Muscle of back (tissue), 11 donors: ENCODE results near the gene DGCR6L. TPM values are rescaled to one million over a fixed set of nuclear protein-coding genes. Genes with fewer than 3 reads are reported as not detected.
"Not testable (repeated sequence)": the region's sequence is repeated elsewhere in the genome, so short reads cannot be mapped to it uniquely, and the experiment has no call there.

ENCODE experiments used
- DNase-seq, 3 donors: peaks; one replicate each; pipeline versions ENCODE4 v3.0.0 to v3.0.0-alpha.2; 2013
- polyA plus RNA-seq, 10 donors: library from polyadenylated mRNA; unstranded; fragments of 120-200 nt; gene quantifications; one replicate each; pipeline ENCODE4 v1.2.1, GENCODE V29; 2013; ENCODE audit not compliant: insufficient read length in 10 of 10

The DGCR6L gene
- polyA plus RNA-seq, 10 donors: 37.7 to 101 (median 55.8) TPM

DNA sequence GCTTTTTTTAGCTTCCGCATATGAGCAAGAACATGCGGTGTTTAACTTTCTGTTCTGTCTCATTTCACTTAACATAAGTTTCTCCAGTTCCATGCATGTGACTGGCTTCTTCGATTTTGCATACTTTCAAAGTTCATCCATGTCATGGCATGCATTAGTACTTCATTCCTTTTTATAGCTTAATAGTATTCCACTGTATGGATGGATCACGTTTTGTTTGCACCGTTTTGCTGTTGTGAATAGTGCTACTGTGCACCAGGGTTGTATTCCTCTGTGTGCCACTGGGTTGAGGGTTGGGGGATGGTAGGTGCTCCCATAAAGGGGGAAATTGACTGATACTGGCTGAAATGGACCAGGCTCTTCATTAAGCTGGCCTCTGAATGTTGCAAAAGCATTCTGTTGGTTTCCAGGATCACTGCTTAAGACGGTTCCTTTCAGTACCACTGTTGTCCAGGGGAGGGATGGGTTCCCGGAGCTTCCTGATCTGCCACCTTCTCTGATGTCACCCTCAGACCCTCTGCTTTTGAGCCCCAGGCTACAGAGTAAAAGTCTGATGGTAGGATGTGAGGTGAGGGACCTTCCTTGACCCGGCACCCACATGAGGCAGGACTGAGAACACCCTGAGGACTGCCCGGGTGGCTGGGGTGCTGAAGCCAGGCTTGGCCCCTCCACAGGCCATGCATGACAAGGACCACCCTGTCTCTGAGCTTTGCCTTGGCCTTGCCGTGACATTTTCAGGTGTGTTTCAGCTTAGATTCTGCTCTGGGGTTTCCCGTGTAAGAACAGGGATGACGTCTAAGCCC lies 24.4 kb downstream of the DGCR6L start:
- DNase-seq: no peak

DNA sequence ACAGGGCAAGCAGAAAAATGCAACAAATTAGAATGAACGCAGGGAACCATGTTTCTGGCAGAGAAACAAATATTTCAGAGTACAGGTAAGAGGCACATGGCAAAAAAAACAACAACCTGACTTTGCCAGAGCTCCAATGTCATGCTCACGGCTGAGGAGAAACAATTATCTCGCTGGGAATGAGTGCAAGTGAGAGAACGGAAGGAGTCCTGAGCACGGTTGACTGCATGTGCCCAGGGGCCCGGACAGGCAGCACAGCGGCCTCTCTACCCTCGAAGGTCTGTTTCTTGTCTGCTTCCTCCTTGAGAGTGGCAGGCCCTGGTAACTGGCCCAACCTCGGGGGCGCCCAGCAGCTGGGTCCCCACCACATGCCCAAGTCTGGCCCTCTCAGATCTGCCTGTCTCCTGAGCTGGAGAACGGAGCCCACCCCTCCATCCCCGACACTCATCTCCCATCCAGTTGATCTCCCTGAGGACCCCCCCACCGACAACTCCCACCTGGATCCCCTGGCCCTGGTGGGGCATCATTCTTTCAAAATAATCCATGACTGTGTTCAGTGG lies 27.1 kb downstream of the DGCR6L start:
- DNase-seq: no peak

DNA sequence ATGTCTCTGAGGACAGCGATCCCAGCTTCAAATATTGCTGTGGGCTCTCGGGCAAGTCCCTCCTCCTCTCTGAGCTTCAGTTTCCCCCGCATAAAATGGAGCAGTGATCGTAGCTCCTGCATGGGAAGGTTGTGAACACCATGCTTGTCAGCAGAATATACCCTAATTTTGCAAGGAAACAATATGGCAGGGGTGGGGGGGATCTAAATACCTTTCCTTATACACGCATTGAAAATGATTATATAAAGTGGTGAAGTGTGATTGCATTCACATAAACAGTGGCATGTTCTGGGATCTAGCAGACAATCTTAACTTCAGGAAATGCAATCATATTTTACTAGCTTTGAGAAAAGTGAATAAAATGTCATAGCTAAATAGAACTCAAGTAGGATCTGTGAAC lies 27.8 kb downstream of the DGCR6L start:
- no peak for DNase-seq

DNA sequence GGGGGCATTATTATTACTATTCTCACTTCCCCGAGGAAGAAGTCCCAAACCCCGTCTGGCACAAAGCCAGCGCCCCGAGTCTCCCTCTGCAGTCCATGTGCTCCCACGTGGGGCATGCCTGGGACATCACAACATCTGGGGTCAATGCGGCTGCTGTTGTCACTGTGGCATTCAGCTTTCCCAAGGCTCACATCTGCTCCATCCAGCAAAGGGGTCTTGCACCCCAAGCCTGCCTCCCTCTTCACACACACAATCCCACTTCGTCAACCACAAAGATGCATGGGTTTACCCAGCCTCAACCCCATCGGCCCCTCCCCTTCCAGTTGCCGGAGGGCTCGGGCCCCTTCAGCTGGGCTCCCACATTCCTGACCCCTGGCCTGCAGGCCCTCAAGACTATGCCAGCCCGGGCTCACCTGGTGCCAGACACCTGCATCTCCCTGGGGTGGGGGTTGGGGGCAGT lies 28.2 kb downstream of the DGCR6L start:
- DNase-seq: no peak

DNA sequence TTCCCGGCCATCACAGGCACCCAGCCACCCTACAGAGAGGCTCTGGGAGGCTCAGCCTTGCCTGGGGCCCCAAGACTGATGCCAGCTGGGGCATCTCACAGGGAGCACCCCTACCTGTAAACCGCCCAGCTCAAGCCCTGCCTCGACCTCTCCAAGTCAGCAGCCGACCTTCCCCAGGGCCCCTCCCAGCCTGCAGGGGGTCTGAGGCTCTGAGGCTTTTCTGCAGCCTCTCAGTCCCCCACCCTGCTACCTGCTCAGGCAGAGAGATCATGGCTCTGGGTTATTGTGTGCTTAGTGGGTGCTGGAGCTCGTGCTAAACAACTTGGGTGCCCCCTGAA lies 28.6 kb downstream of the DGCR6L start:
- DNase-seq: no peak

DNA sequence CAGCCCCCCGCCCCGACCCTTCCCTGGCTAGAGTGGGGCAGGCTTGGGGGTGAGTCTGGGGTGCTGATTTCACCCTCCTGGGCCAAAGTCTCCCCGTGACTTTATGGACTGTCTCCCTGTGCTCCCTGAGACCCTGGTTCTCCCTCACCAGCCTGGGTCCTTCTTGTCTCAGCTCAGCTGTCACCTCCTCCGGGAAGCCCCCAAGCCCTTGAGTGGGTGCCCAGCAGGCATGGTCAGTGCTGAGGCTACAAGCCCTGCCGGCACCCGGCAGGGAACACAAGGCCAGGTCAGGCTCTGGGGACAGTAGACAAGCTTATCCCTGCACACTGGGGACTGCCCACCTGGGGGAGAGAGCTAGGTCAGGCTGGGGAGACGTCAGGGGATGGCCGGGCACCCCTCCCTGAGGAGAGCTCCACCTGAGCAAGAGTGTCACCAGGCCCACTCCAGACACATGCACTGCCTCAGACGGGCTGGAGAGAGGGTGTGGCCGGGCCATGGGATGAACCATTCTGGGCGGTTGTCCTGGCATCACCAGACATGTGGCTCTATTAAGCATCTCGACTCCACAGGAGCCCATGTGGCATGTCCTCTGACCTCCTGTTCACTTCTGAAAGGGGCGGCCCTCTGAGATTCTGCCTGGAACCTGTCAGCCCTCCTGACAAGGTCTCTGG lies 29.1 kb downstream of the DGCR6L start:
- no peak for DNase-seq

DNA sequence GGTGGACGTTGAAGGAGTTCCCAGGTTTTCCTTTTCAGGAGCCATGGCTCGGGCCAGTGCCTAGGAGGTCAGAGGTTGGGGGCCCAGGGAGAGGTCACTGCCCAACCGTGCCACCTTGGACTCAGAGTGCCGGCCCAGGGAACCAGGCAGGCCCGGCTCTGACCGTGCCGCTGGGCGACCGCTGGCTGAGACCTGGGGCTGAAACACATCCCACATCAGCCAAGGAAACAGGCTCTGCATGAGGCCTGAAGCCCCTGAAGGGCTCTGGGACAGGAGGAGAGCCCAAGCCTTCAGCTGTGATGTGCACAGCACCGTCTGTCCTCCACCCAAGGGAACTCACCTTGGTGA lies 29.8 kb downstream of the DGCR6L start:
- no peak for DNase-seq

DNA sequence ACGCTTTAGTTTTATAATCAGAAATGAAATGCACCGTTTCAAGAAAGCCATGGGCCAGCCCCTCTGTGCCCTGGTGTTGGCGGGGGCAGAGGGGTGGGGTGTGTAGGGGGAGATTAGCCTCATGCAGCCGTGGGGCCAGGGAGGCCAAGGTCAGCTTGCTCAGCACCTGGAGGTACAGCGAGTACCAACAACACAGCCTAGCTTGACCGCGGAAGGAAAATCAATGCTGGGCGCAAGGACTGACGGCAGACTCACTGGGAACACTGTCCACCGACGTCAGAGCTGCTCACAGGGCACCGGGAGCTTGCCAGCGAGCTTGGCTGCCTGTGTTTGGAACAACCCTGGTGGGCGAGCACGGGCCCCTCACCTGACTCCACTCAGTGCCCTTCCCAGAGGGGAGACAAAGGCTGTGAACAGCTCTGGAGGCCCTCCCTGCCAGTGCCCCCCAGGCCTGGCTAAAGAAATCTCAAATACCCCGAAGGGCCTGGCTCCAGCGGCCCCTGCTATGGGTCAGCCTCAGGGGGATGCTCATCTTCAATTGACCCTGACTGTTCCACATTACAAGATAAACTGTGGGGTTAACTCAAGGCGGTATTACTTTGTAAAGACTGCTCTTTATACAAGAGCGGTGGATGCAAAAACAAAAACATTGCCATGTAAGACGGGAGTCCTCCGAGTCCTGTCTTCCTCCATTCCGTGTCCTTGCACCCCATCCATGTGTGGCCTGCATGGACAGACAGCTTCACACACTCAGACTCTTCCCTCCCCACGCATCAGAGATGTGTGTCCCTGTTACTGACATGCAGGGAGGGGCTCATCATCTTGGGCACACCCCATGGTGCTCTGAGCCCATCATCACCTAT lies 30.4 kb downstream of the DGCR6L start:
- not testable (repeated sequence) for DNase-seq

DNA sequence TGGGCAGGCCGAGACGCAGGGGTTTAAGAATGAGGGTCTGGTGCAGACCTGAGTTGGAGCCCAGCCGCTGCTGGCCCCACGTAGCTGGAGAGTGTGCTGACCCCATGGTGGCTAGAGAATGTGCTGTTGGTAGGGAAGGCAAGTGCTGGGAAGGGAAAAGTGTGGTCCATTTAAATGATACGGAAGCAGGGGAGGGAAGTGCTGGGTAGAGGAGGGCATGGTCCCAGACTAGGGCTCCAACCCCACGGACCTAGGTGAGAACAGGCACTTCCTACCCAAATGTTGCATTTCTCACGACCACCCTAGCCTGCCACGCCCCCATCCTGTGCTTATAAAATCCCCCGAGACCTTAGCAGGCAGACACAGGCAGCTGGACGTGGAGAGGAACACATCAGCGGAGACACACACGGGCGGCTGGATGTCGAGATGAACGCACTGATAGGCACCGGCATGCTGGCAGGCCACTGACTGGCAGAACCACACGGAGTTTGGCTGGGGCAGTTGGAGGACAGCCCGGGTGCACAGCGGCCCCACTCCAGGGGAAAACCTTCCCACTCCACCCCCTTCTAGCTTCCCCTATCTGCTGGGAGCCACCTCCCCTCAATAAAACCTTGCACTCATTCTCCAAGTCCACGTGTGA lies 33.0 kb downstream of the DGCR6L start:
- not testable (repeated sequence) for DNase-seq

DNA sequence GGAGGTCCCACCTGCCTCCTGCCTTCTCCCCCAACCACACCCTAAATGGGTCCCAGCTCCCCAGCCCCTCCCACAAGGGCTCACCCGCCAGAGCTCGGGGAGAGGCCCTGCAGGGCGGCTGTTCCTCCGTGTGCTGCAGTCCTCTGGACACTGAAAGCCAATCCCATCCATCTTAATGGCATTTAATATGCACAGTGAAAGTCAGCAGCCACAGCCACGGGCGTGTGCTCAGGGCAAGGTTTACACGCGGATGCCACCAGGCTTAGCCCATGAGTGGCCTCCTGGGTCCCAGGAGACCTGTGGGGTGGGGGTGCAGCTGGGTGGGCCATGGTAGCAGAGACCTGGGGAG lies 33.6 kb downstream of the DGCR6L start:
- not testable (repeated sequence) for DNase-seq

DNA sequence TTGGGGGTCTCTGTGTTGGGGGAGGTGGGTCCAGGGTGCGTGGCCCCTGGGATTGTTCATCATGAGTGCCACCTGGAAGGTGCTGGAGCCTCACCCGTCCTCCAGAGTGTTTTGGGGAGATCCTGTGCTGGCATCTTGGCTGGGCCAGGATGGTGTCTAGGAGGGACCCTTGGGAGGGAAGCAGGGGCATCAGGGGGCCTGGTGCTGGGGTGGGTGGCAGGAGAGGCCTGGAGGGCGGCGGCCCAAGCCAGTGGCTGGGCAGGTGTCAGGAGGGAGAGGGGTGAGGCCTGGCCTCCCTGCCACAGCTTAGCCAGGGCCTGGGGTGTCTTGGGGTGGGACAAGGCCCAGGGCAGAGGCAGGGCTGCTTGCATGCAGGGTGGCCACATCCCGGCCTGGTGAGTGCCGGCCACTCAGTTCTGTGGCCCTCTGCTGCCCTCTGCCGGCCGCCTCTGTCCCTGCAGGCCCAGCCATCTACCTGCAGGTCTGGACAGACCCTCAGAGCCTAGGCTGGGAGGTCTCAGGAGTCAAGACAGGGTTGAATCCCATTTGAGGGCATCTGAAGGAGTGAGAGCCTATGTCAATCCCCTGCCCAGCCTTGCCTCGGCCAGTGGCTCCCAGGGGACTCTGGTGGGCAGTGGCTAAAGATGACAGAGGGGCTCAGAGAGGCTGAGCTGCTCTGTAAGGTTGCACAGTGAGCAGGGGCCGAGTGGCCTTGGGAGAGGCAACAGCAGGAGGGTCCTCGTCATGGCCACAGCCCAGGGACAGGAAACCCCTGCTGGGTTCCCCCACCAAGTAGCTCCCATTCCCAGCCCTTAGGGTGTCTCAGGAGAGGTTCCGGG lies 34.2 kb downstream of the DGCR6L start:
- peak; percentile 40 to 80 (median 61) for DNase-seq

DNA sequence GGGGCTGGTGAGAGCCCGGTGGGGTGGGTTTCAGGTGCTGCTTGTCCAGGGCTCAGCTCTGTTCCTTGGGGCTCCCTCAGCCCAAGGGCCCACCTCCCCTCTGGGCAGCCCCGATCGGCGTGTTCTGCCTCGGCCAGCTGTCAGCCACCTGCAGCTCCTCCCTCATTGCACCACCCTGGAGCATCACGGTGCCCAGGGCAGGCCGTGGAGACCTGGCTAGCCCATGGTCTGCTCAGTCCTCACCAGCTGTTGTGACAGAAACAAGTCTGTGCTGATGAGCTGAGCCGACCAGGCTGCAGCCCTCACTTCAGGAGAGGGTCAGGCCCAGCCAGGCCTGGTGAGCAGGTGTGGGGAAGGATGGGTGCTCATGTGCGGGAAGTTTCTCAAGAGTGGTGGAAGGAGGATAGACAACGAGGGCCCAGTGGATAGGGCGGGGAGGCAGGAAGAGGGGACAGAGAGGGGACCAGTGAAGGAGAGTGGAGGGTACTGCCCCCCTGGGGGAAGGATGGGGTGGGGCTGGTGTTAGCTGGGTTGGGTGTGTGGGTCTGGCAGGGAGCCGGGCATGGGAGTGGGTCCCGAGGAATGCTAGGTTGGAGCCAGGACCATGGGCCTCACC lies 35.3 kb downstream of the DGCR6L start:
- DNase-seq: no peak

DNA sequence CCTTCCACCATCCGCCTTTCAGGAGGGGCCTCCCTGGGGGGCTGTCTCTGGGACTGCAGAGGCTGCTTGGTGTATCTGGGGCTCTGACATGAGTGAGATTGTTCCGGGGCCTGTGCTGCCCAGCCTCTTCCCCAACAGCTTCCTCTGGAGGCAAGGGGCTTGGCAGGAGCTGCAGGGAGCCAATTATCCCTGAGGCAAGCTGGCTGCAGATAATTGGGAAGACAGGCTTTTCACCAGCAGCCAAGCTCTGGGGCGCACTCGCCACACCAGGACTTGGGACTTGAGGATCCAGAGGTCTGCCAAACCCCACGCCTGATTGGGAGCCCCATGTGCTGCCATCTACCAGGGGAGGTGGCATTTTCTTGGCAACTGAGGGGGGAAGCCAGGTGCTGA lies 36.2 kb downstream of the DGCR6L start:
- DNase-seq: no peak

DNA sequence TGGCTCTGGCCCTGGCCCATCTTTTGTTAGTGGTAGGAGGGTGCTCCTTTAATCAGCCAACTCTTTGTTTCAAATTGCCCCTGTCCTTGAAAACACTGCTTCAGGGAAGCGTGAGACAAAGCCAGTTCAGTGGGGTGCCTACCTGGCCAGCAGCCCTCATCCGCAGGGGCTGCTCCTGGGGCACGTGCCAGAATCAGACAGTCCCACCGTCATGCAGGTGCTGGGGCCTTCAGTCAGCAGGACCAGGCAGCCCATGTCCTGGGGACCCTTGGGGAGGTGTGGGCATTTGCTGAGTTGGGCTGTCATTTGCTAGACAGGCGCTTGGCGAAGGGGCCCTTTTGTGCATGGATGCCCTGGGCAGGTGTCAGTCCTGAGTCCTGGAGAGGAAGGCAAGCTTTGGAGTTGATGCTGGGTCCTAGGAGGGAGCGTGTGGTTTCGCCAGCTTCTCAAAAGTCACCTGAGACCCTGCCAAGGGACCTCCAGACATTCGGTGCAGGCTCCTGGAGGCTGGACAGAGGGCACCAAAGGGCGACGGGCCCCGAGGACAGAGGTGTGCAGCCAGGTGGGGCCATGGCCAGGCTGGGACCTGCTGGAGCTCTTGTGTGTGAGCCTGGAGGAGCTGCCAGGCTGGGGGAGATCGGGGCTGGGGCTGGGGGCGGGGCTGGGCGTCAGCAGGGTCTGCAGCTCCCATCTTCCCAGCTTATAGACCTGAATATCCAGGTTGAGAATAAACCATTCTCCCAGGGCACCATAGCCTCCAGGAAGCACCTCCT lies 36.8 kb downstream of the DGCR6L start:
- no peak for DNase-seq

DNA sequence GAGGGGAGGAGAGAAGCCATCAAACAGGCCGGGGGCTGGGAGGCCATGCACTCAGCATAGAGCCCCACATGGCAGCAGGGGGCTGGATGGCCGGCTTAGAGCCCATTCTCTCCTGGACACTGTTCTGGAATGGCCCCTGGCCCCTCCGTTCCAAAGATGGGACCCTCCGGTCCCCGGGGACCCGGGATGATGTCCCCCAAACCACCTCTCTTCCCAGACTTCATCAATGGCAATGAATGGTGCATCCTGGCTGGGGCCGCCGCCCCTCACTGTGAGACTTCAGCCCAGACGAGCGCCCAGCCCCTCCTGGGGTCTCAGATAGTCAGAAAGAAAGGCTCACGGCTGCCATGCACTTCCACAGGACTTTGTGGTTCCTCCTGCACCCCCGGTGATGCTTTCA lies 38.0 kb downstream of the DGCR6L start:
- DNase-seq: no peak

DNA sequence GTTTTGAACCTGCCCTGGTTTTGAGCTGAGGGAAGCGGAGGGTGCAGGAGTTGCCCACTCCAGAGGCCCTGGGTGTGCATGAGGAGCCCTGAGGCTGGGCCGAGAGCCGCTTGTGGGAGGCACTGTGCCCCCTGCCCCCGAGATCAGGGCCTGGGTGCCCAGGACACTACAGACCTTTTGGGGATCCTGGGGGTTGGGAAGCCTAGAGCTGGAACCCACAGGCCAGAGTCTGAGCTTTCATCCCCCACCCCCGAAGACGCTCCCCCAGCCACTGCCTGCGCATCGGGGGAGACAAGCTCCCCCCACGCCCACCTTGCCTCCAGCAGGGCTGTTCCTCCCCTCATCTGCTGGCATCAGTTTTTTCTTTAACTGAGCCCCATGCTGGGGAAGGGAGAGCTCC lies 38.4 kb downstream of the DGCR6L start:
- DNase-seq: not testable (repeated sequence)

DNA sequence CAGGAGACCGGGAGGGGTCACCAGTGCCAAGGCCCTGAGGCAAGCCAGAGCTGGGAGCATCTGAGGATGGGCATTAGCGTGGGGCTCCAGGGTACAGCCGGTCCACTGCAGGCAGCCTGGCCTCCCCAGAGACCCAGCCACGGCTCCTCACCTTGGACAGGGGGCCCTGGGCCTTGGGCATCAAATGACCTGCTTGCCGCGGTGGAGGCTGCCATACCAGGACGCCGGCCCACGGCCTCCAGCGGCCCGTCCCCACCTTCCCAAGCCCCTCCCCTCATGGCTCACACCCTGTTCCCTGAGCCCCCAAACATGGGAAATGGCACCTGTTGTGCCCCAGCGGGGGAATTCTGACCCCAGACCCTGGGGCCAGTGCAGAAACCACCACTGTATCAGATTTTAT lies 39.0 kb downstream of the DGCR6L start:
- DNase-seq: no peak

DNA sequence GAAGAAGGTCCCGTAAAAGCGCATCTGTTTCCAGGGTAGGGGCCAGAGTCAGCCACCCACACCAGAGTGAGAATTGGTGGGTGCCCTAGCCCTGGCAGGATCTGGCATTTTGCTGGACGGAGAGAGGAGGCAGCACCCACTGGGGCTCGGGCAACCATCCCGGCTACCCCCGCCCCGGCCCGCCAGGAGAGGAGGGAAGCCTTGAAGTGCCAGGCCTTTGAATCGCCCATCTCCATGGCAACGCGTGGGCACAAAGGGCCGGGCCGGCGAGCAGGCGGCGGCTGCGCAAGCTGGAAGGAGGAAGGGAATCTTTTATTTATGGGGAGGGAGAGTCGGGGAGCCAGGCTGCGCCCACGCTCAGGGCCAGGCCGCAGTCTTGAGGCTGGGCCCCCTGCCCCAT lies 39.7 kb downstream of the DGCR6L start:
- DNase-seq: not testable (repeated sequence)

DNA sequence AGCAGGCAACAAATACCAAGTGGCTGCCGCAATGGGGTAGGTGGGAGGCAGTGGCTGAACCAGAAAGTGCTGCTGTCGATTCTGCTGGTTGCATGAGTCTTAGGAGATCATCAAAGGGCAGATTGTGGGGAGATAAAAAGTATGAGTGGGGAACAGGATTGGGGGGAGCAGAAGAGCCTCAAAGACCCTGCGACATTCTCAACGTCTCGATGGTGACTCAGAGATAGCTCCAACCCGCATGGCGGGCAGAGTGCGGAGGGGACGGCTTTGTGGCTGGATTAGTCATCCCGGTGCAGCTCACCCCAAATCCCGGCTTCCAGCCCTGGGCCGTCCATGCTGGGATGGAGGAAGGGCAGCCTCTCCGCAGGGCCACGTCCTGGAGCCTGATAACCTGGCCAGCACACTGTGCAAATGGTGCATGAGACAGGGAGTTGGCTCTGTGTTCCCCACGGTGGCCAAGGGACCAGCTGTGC lies 40.2 kb downstream of the DGCR6L start:
- no peak for DNase-seq
